H54 (cell line): Measurements from ENCODE around the gene VTCN1.

Experiments
- DNase-seq: peaks from one replicate; pipeline ENCODE4 v3.0.0; 2011; ENCODE audit warnings: low spot score, mixed read lengths; ENCODE audit not compliant: insufficient read length
- FAIRE-seq: peaks from 3 replicates; lab custom pipeline; 2011; peaks lifted over from hg19 to GRCh38; lab: Jason Lieb, UNC
- POLR2A ChIP-seq: IDR thresholded peaks from 2 replicates; pipeline ENCODE4 v1.6.1; 2011; ENCODE audit warnings: low read depth, mild to moderate bottlenecking, low read length

The VTCN1 gene

DNA sequence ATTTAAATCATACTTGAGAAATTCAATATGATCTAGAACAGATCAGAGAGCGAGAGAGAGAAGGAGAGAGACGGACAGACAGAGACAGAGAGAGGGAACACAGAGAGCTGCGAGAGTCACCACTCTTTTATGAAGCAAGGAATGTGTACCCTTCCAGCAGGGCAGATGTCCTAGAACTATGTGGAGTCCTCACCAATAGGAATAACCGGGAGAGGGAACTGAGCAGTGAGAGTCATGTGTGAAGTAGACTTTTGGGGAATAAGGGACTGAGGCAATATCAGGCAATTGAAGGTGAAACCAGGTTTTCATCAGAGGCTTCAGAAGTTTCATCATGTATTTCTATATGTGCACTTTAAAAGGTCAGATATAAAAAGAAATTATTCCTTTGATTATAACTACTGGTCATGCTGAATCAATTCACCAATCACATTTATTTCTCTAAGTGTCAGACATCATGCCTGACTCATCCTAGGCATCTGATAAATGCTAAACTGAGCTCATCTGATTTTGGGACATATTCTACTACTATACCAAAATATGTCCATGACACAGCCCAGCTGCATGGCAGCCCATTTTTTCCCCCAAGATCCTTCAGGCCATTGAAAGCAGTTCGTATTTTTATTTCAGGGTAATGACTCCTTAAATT lies 22.4 kb downstream of the VTCN1 start:
- no peak for TF ChIP-seq POLR2A
- DNase-seq = no peak
- no peak for FAIRE-seq

DNA sequence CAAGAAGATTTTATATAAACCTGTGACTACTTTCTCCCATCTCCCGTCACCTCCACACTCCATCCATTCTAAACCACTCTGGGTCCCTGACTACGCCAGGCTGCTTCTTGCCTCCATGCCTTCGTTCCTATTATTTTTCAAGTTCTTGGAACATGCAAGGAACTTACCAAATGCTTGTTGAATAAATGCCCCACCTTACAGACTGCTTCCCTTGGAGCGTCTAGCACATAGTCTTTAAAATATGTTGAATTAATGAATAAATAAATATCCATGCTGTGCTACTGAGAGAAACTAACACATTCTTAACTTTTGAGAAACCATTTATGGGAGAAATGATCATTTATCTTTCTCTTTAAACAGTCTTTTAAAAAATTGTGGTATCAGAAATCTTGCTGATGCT lies 27.6 kb downstream of the VTCN1 start:
- FAIRE-seq (no peak), DNase-seq (no peak)
- TF ChIP-seq POLR2A = no peak

GRCh38 chr1:117182319-117182718 lies 28.4 kb downstream of the VTCN1 start:
- TF ChIP-seq POLR2A = no peak
- no peak for FAIRE-seq
- DNase-seq = no peak

GRCh38 chr1:117181630-117182041 lies 29.1 kb downstream of the VTCN1 start:
- FAIRE-seq (no peak), DNase-seq (no peak)
- no peak for TF ChIP-seq POLR2A

- FAIRE-seq (no peak), DNase-seq (no peak)
- no peak for TF ChIP-seq POLR2A
Observed at GRCh38 chr1:117180147-117180967, 30.4 kb downstream of the VTCN1 start.

- DNase-seq (no peak), FAIRE-seq (no peak)
- no peak for TF ChIP-seq POLR2A
Observed at GRCh38 chr1:117179471-117179870, 31.3 kb downstream of the VTCN1 start.

DNA sequence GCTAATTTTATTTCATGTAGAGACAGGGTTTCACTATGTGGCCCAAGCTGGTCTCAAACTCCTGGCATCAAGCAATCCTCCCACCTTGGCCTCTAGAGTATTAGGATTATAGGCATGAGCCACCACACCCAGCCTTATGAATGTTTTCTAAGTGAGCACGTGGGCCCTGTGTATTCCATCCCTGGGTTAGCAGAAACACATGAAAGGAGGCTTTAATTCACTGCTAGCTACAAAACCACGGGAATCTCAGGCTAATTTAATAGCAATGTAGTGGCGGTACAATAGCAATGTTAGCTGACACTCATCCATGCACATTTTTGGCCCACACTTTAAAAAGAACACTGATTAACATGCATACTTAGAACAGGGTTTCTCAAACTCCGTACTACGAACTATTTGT lies 32.0 kb downstream of the VTCN1 start:
- DNase-seq (no peak), FAIRE-seq (no peak)
- no peak for TF ChIP-seq POLR2A

GRCh38 chr1:117177376-117177775 lies 33.4 kb downstream of the VTCN1 start:
- TF ChIP-seq POLR2A = no peak
- FAIRE-seq (no peak), DNase-seq (no peak)

- FAIRE-seq (no peak), DNase-seq (no peak)
- TF ChIP-seq POLR2A = no peak
Observed at GRCh38 chr1:117176579-117176978, 34.1 kb downstream of the VTCN1 start.

DNA sequence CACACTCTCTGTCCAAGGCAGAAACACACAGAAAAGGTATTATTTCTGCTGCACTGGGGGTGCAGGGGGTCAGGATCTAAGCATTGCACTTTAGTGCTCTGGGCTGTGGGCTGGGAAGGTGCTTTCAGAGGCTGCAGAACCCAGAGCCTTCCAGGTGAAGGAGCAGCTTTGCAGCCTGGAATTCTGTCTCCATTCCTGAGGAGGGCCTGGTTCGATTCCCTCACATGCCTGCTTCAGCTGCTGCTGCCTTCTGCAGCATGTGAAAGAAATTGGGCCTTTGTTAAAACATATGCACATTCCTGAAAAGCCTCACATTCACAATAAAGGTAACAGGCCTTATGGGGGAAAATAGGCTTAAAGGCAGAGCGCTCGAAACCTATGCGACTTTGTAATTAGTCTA lies 35.9 kb downstream of the VTCN1 start:
- TF ChIP-seq POLR2A = no peak
- DNase-seq (no peak), FAIRE-seq (no peak)

DNA sequence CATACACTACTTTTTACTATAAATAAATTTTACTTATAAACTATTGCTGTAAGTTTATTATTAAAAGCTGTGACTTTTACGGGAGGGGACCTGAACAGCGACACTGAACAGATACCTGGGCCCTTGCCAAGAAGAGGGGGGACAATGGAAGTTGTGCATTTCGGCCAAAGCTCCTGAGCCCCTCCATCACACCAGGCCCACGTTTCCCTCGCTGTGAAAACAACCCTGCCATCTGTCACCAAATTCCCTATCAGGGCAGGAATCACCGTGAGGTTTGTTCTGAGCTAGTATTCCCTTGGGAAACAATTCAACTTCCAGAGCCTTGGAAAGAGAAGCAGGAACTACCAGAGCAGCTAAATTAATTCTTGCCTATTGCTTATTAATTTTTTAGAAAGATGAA lies 37.0 kb downstream of the VTCN1 start:
- no peak for FAIRE-seq

GRCh38 chr1:117173006-117173405 lies 37.7 kb downstream of the VTCN1 start:
- FAIRE-seq (no peak), DNase-seq (no peak)
- TF ChIP-seq POLR2A = no peak

More for the DNA sequence above, 37.0 kb downstream of the VTCN1 start:
- DNase-seq = no peak
- TF ChIP-seq POLR2A = no peak

DNA sequence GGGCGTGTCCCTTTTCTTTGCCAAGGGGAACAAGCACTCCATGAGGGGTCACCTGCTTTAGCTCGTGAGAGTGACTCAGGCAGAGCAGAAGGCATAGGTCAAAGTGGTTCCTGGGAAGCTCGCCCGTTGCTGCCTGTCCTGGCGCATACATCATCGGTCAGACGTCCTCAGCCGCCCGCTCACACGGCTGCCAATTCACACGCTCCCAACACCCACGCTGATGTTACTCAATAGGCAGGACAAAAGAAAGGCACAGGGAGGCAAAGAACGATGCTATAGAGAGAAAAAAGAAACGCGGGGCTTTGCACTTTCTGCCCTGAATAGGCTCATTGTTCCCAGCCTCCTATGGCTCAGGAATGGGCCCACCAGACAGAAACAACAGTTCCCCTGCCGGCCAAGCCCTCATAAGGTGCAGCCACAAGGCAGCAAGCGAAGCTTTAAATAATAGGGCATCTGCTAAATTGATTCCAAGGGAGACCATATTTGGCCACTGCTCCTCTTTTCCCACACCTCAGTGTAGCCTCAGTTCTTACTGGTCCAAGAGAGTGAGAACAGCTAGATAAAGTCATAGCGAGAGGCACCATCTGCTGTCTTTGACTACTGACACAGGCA lies 38.7 kb downstream of the VTCN1 start:
- no peak for TF ChIP-seq POLR2A
- FAIRE-seq = peak; percentile 88
- peak; percentile 65 for DNase-seq

DNA sequence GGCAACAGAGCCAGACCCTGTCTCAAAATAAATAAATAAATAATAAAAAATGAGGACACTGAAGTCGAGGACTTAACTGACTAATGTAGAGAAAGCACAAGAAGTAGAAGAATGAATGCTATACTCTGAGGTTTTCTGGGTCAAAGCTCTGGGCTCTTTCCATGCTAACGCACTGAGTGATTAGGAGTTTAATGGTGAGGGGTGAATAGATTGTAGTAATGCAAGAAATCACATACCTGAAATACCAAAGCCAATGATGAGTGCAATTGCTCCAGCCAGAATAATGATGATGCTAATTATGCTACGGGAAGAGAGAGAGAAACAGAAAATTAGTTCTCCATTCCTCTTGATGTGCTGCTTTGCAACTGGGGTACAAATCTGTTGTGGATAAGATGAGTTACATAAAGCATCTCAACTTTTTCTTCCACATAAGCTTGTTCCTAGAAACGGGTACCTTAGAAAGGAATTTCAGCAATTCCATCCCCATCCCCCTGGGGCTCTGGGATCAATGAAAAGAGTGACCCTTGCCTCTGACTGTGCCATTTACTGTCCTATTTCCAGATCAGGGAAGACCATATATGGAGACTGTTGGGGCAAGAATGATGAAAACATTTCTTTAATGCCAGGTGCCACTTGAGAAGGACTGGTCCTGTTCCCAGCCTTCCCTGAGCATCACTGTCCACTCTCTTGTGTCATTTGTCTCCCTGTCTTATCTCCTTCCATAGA lies 40.7 kb downstream of the VTCN1 start:
- DNase-seq (no peak), FAIRE-seq (no peak)
- TF ChIP-seq POLR2A = no peak
